ENCODE data around the gene DNAI4.

GRCh38 chr1:66824771-66825170 is 99.9 kb downstream of the DNAI4 start:
- no peak for TF ChIP-seq CTCF (IDR thresholded peaks at IDR 0.05)
- no peak for TF ChIP-seq POLR2A (IDR thresholded peaks at IDR 0.05)

Data from tibial nerve (tissue), 3 donors.